ENCODE data around the gene TYMP. TPM values are rescaled to one million over a fixed set of nuclear protein-coding genes. Genes with fewer than 3 reads are reported as not detected.
A peak's percentile ranks its signal among the peaks of the same experiment; 100 is the strongest.

Gene TYMP
- total and polyA plus RNA-seq, 3 experiments from 2014 or later, result 17.5 to 93.6 (median 86.1) TPM

- H3K27ac Mint-ChIP-seq, result peak overlapping the region in 6 of 8 donors; percentile 29 to 99 (median 76)
- H3K9me3 ChIP-seq (ENCODE audit: low read length), result no peaks in the 10 kb centered on the region
- no peaks in the 10 kb centered on the region for H3K36me3 ChIP-seq (ENCODE audit: insufficient read depth, low read length)
- ChIA-PET POLR2A (interaction anchor here (1.0 to 1.5 kb wide), 4 partner anchors 10 to 34 kb away, joined by 3 to 11 read pairs (median 7); partner anchors contain the start of genes LMF2 and NCAPH2), CTCF (interaction anchor here (1.0 to 6.7 kb wide), 6 partner anchors 9 to 91 kb away, joined by 3 to 86 read pairs (median 4); partner anchors contain the start of genes KLHDC7B and SYCE3)
- H3K4me1 Mint-ChIP-seq, result peaks cover 26 to 39% (median 32%) of the 10 kb centered on the region in 3 donors
- peak in 1 of 5 donors; percentile 60 for DNase-seq
- H3K27me3 Mint-ChIP-seq, result no peaks in the 10 kb centered on the region
- peaks cover 27% of the 10 kb centered on the region for H3K4me1 ChIP-seq (ENCODE audit: insufficient read depth, low read length)
- no peaks in the 10 kb centered on the region for H3K9me3 Mint-ChIP-seq
- peak overlapping the region; percentile 92 for H3K27ac ChIP-seq (ENCODE audit: low read depth, low read length)
- no peak overlapping the region for H3K4me3 ChIP-seq (ENCODE audit: low read length)
- peaks cover 0 to 6% (median 3%) of the 10 kb centered on the region in 3 donors for H3K36me3 Mint-ChIP-seq
- H3K4me3 Mint-ChIP-seq, result peak overlapping the region in 6 of 7 donors; percentile 27 to 86 (median 53)
- H3K27me3 ChIP-seq (ENCODE audit: insufficient read depth, low read length, poor library complexity, severe bottlenecking), result no peaks in the 10 kb centered on the region
Measured at GRCh38 chr22:50529416-50529896, 356 bp downstream of the TYMP start.

GRCh38 chr22:50528682-50529415 lies 963 bp downstream of the TYMP start:
- peak overlapping the region; percentile 49 to 99 (median 90) for H3K27ac Mint-ChIP-seq

GRCh38 chr22:50527921-50528681 lies 1.7 kb downstream of the TYMP start:
- peaks cover 33% of the 10 kb centered on the region for H3K4me1 ChIP-seq (ENCODE audit: insufficient read depth, low read length)
- peaks cover 24 to 46% (median 33%) of the 10 kb centered on the region in 3 donors for H3K4me1 Mint-ChIP-seq
- DNase-seq, result no peak
- no peaks in the 10 kb centered on the region for H3K27me3 ChIP-seq (ENCODE audit: insufficient read depth, low read length, poor library complexity, severe bottlenecking)
- peak overlapping the region; percentile 71 to 93 (median 79) for H3K4me3 Mint-ChIP-seq
- H3K9me3 ChIP-seq (ENCODE audit: low read length), result no peaks in the 10 kb centered on the region
- peaks cover 0 to 14% (median 3%) of the 10 kb centered on the region in 3 donors for H3K36me3 Mint-ChIP-seq
- H3K27me3 Mint-ChIP-seq, result no peaks in the 10 kb centered on the region
- no peaks in the 10 kb centered on the region for H3K9me3 Mint-ChIP-seq
- H3K36me3 ChIP-seq (ENCODE audit: insufficient read depth, low read length), result no peaks in the 10 kb centered on the region
- ChIA-PET CTCF (interaction anchor here (1.4 to 6.7 kb wide), 4 partner anchors 11 to 277 kb away, joined by 4 to 86 read pairs (median 76); partner anchors contain the start of genes HDAC10 and KLHDC7B), POLR2A (interaction anchor here (0.6 to 4.9 kb wide), 5 partner anchors 11 to 145 kb away, joined by 3 to 81 read pairs (median 3); partner anchors contain the start of genes LMF2 and NCAPH2)
- H3K27ac Mint-ChIP-seq, result peak overlapping the region; percentile 57 to 99 (median 90)
- no peak overlapping the region for H3K4me3 ChIP-seq (ENCODE audit: low read length)
- no peak overlapping the region for H3K27ac ChIP-seq (ENCODE audit: low read depth, low read length)

More at GRCh38 chr22:50528682-50529415, 963 bp downstream of the TYMP start:
- H3K9me3 ChIP-seq (ENCODE audit: low read length), result no peaks in the 10 kb centered on the region
- Mint-ChIP-seq H3K9me3 (no peaks in the 10 kb centered on the region), H3K4me3 (peak overlapping the region; percentile 71 to 93 (median 79)), H3K4me1 (peaks cover 26 to 42% (median 33%) of the 10 kb centered on the region in 3 donors), H3K36me3 (peaks cover 0 to 7% (median 3%) of the 10 kb centered on the region in 3 donors), H3K27me3 (no peaks in the 10 kb centered on the region)
- peaks cover 33% of the 10 kb centered on the region for H3K4me1 ChIP-seq (ENCODE audit: insufficient read depth, low read length)
- no peaks in the 10 kb centered on the region for H3K27me3 ChIP-seq (ENCODE audit: insufficient read depth, low read length, poor library complexity, severe bottlenecking)
- POLR2A ChIA-PET, result interaction anchor here (1.0 to 4.9 kb wide), 3 partner anchors 10 to 21 kb away, joined by 5 to 81 read pairs (median 8); partner anchors contain the start of genes LMF2 and NCAPH2
- no peak overlapping the region for H3K4me3 ChIP-seq (ENCODE audit: low read length)
- DNase-seq, result no peak
- no peak overlapping the region for H3K27ac ChIP-seq (ENCODE audit: low read depth, low read length)
- no peaks in the 10 kb centered on the region for H3K36me3 ChIP-seq (ENCODE audit: insufficient read depth, low read length)
- CTCF ChIA-PET, result interaction anchor here (1.4 to 6.7 kb wide), 4 partner anchors 10 to 92 kb away, joined by 3 to 86 read pairs (median 76); partner anchors contain the start of gene KLHDC7B

- peak overlapping the region; percentile 71 to 93 (median 79) for H3K4me3 Mint-ChIP-seq
- POLR2A ChIA-PET, result interaction anchor here (0.5 to 4.9 kb wide), 9 partner anchors 12 to 146 kb away, joined by 3 to 81 read pairs (median 3); partner anchors contain the start of gene SYCE3
- Histone ChIP-seq H3K36me3 (ENCODE audit: insufficient read depth, low read length) (no peaks in the 10 kb centered on the region), H3K9me3 (ENCODE audit: low read length) (no peaks in the 10 kb centered on the region), H3K4me1 (ENCODE audit: insufficient read depth, low read length) (peaks cover 33% of the 10 kb centered on the region), H3K4me3 (ENCODE audit: low read length) (peak overlapping the region; percentile 64), H3K27ac (ENCODE audit: low read depth, low read length) (peak overlapping the region; percentile 80), H3K27me3 (ENCODE audit: insufficient read depth, low read length, poor library complexity, severe bottlenecking) (no peaks in the 10 kb centered on the region)
- H3K36me3 Mint-ChIP-seq, result peaks cover 0 to 19% (median 3%) of the 10 kb centered on the region in 3 donors
- H3K27me3 Mint-ChIP-seq, result no peaks in the 10 kb centered on the region
- CTCF ChIA-PET, result interaction anchor here (1.4 to 6.7 kb wide), 5 partner anchors 12 to 276 kb away, joined by 4 to 86 read pairs (median 73); partner anchors contain the start of genes HDAC10 and KLHDC7B
- no peaks in the 10 kb centered on the region for H3K9me3 Mint-ChIP-seq
- DNase-seq, result no peak
- peaks cover 22 to 42% (median 27%) of the 10 kb centered on the region in 3 donors for H3K4me1 Mint-ChIP-seq
- peak overlapping the region; percentile 57 to 99 (median 90) for H3K27ac Mint-ChIP-seq
Measured at GRCh38 chr22:50526834-50527801, 2.7 kb downstream of the TYMP start.

GRCh38 chr22:50526108-50526833 lies 3.5 kb downstream of the TYMP start:
- peaks cover 31% of the 10 kb centered on the region for H3K4me1 ChIP-seq (ENCODE audit: insufficient read depth, low read length)
- Mint-ChIP-seq H3K27ac (peak overlapping the region; percentile 57 to 99 (median 90)), H3K4me1 (peaks cover 22 to 42% (median 27%) of the 10 kb centered on the region in 3 donors), H3K4me3 (peak overlapping the region; percentile 70 to 93 (median 79)), H3K36me3 (peaks cover 0 to 23% (median 3%) of the 10 kb centered on the region in 3 donors), H3K9me3 (no peaks in the 10 kb centered on the region), H3K27me3 (no peaks in the 10 kb centered on the region)
- H3K27me3 ChIP-seq (ENCODE audit: insufficient read depth, low read length, poor library complexity, severe bottlenecking), result no peaks in the 10 kb centered on the region
- H3K36me3 ChIP-seq (ENCODE audit: insufficient read depth, low read length), result no peaks in the 10 kb centered on the region
- ChIA-PET POLR2A (interaction anchor here (0.9 to 4.9 kb wide), 25 partner anchors 9 to 336 kb away, joined by 3 to 93 read pairs (median 6); partner anchors contain the start of genes ADM2, ARSA, CHKB and CPT1B), CTCF (interaction anchor here (0.8 to 6.7 kb wide), 51 partner anchors 9 to 335 kb away, joined by 3 to 91 read pairs (median 5); partner anchors contain the start of genes ADM2, ARSA, CHKB and DENND6B)
- no peaks in the 10 kb centered on the region for H3K9me3 ChIP-seq (ENCODE audit: low read length)
- DNase-seq, result peak; percentile 79 to 88 (median 82)
- H3K27ac ChIP-seq (ENCODE audit: low read depth, low read length), result peak overlapping the region; percentile 80
- peak overlapping the region; percentile 64 for H3K4me3 ChIP-seq (ENCODE audit: low read length)

- Histone ChIP-seq H3K9me3 (ENCODE audit: low read length) (no peaks in the 10 kb centered on the region), H3K27ac (ENCODE audit: low read depth, low read length) (peak overlapping the region; percentile 80)
Measured at GRCh38 chr22:50525858-50526107, 4.0 kb downstream of the TYMP start.

More at GRCh38 chr22:50525858-50526107, 4.0 kb downstream of the TYMP start:
- Histone ChIP-seq H3K36me3 (ENCODE audit: insufficient read depth, low read length) (no peaks in the 10 kb centered on the region), H3K27me3 (ENCODE audit: insufficient read depth, low read length, poor library complexity, severe bottlenecking) (no peaks in the 10 kb centered on the region), H3K4me1 (ENCODE audit: insufficient read depth, low read length) (peaks cover 27% of the 10 kb centered on the region), H3K4me3 (ENCODE audit: low read length) (peak overlapping the region; percentile 64)
- Mint-ChIP-seq H3K27ac (peak overlapping the region in 7 of 8 donors; percentile 42 to 99 (median 79)), H3K4me1 (peaks cover 21 to 38% (median 27%) of the 10 kb centered on the region in 3 donors), H3K9me3 (no peaks in the 10 kb centered on the region), H3K4me3 (peak overlapping the region; percentile 79 to 93 (median 88)), H3K27me3 (no peaks in the 10 kb centered on the region), H3K36me3 (peaks cover 0 to 25% (median 3%) of the 10 kb centered on the region in 3 donors)
- no peak for DNase-seq
- CTCF ChIA-PET, result interaction anchor here (0.8 to 6.7 kb wide), 55 partner anchors 9 to 335 kb away, joined by 3 to 91 read pairs (median 5); partner anchors contain the start of genes ADM2, ARSA, CHKB and DENND6B
- POLR2A ChIA-PET, result interaction anchor here (0.9 to 4.9 kb wide), 24 partner anchors 9 to 335 kb away, joined by 3 to 93 read pairs (median 6); partner anchors contain the start of genes ADM2, ARSA, CHKB and CPT1B
